H9 (cell line): ENCODE results near the gene ARNT2. TPM values are rescaled to one million over a fixed set of nuclear protein-coding genes. Genes with fewer than 3 reads are reported as not detected.

Experiments used
- DNase-seq: peaks from one replicate; pipeline ENCODE4 v3.0.0-alpha.2; 2017
- H2AFZ ChIP-seq: one replicate; pipeline ENCODE4 v1.6.1; 2013; ENCODE audit warnings: mild to moderate bottlenecking, low read length, control low read depth, moderate library complexity
- H2AK5ac ChIP-seq: 2 replicates; pipeline ENCODE4 v1.6.1; 2013; ENCODE audit warnings: low read length, control low read depth, mixed read lengths; ENCODE audit not compliant: insufficient read length
- H2BK120ac ChIP-seq: one replicate; pipeline ENCODE4 v1.6.1; 2013; ENCODE audit warnings: low read depth, mild to moderate bottlenecking, low read length, control low read depth, inconsistent platforms; ENCODE audit not compliant: poor library complexity, severe bottlenecking
- H2BK12ac ChIP-seq: 2 replicates; pipeline ENCODE4 v1.6.1; 2013; ENCODE audit warnings: low read length, control low read depth, mixed read lengths, low read depth; ENCODE audit not compliant: insufficient read length
- H2BK15ac ChIP-seq: 2 replicates; pipeline ENCODE4 v1.6.1; 2013; ENCODE audit warnings: low read depth, low read length, control low read depth
- H2BK20ac ChIP-seq: one replicate; pipeline ENCODE4 v1.6.1; 2013; ENCODE audit warnings: low read depth, mild to moderate bottlenecking, low read length, control low read depth, inconsistent platforms; ENCODE audit not compliant: poor library complexity, severe bottlenecking
- H2BK5ac ChIP-seq: 2 replicates; pipeline ENCODE4 v1.6.1; 2013; ENCODE audit warnings: low read length, control low read depth, mixed read lengths; ENCODE audit not compliant: insufficient read length
- H3K14ac ChIP-seq: 2 replicates; pipeline ENCODE4 v1.6.1; 2013; ENCODE audit warnings: low read length, control low read depth; ENCODE audit not compliant: insufficient read depth
- H3K18ac ChIP-seq: 2 replicates; pipeline ENCODE4 v1.6.1; 2013; ENCODE audit warnings: low read depth, mild to moderate bottlenecking, mixed read lengths, low read length, control low read depth; ENCODE audit not compliant: insufficient read length
- H3K23ac ChIP-seq: 2 replicates; pipeline ENCODE4 v1.6.1; 2013; ENCODE audit warnings: low read length, control low read depth, mixed read lengths, low read depth; ENCODE audit not compliant: insufficient read length
- H3K23me2 ChIP-seq: 2 replicates; pipeline ENCODE4 v1.6.1; 2013; ENCODE audit warnings: low read depth, mild to moderate bottlenecking, mixed read lengths, low read length, control low read depth; ENCODE audit not compliant: insufficient read length, poor library complexity, severe bottlenecking
- H3K27ac ChIP-seq: 2 replicates; pipeline ENCODE4 v1.5.1; 2013; ENCODE audit warnings: low read length, control low read depth, mixed read lengths, low read depth; ENCODE audit not compliant: insufficient read length
- H3K27me3 ChIP-seq: 2 replicates; pipeline ENCODE4 v1.6.1; 2013; ENCODE audit warnings: low read length, control low read depth, inconsistent platforms; ENCODE audit not compliant: insufficient read depth
- H3K4ac ChIP-seq: 2 replicates; pipeline ENCODE4 v1.6.1; 2013; ENCODE audit warnings: low read depth, mild to moderate bottlenecking, control low read depth, inconsistent platforms, low read length, moderate library complexity
- H3K4me1 ChIP-seq: 2 replicates; pipeline ENCODE4 v1.6.1; 2013; ENCODE audit warnings: low read length, control low read depth, inconsistent platforms; ENCODE audit not compliant: insufficient read depth
- H3K4me2 ChIP-seq: 2 replicates; pipeline ENCODE4 v1.6.1; 2013; ENCODE audit warnings: low read length, control low read depth, mixed read lengths; ENCODE audit not compliant: insufficient read length, insufficient read depth
- H3K56ac ChIP-seq: 2 replicates; pipeline ENCODE4 v1.6.1; 2013; ENCODE audit warnings: low read depth, mild to moderate bottlenecking, mixed read lengths, low read length, control low read depth; ENCODE audit not compliant: insufficient read length
- H3K79me1 ChIP-seq: 2 replicates; pipeline ENCODE4 v1.6.1; 2013; ENCODE audit warnings: low read depth, mild to moderate bottlenecking, moderate library complexity, low read length, control low read depth, inconsistent platforms; ENCODE audit not compliant: insufficient read depth, poor library complexity, severe bottlenecking
- H3K79me2 ChIP-seq: 2 replicates; pipeline ENCODE4 v1.6.1; 2013; ENCODE audit warnings: low read length, control low read depth, inconsistent platforms; ENCODE audit not compliant: insufficient read depth
- H3K9ac ChIP-seq: 2 replicates; pipeline ENCODE4 v1.6.1; 2013; ENCODE audit warnings: low read length, control low read depth, mixed read lengths; ENCODE audit not compliant: insufficient read length; ENCODE audit errors: extremely low read depth
- H3K9me3 ChIP-seq: one replicate; pipeline ENCODE4 v1.6.1; 2013; ENCODE audit warnings: low read depth, low read length, inconsistent platforms; ENCODE audit not compliant: control insufficient read depth
- H3T11ph ChIP-seq: one replicate; pipeline ENCODE4 v1.6.1; 2013; ENCODE audit warnings: mild to moderate bottlenecking, low read length, control low read depth, inconsistent platforms
- H4K20me1 ChIP-seq: one replicate; pipeline ENCODE4 v1.6.1; 2013; ENCODE audit not compliant: control insufficient read depth, insufficient read length, insufficient read depth
- H4K5ac ChIP-seq: 2 replicates; pipeline ENCODE4 v1.6.1; 2013; ENCODE audit warnings: low read depth, mild to moderate bottlenecking, mixed read lengths, low read length, control low read depth; ENCODE audit not compliant: insufficient read length
- H4K8ac ChIP-seq: replicated peaks from 2 replicates; pipeline ENCODE4 v1.6.1; 2013; ENCODE audit warnings: low read length, control low read depth, mixed read lengths, low read depth; ENCODE audit not compliant: insufficient read length
- H4K91ac ChIP-seq: 2 replicates; pipeline ENCODE4 v1.6.1; 2013; ENCODE audit warnings: low read depth, mild to moderate bottlenecking, moderate library complexity, mixed read lengths, low read length, control low read depth; ENCODE audit not compliant: insufficient read length
- H3K27ac Mint-ChIP-seq, 3 experiments: 2 replicates in 2 of 3; 3 replicates in 1 of 3; pipeline ENCODE4 v1.8.0; 2020 to 2021; ENCODE audit warnings: mixed read lengths in 3 of 3, mild to moderate bottlenecking in 1 of 3, moderate library complexity in 1 of 3
- H3K27me3 Mint-ChIP-seq: 2 replicates; pipeline ENCODE4 v1.8.0; 2021; ENCODE audit warnings: low read depth, mild to moderate bottlenecking, moderate library complexity, mixed read lengths
- H3K36me3 Mint-ChIP-seq, 3 experiments: 2 replicates in 2 of 3; 3 replicates in 1 of 3; pipeline ENCODE4 v1.8.0; 2020 to 2021; ENCODE audit warnings: low read depth in 3 of 3, mixed read lengths in 3 of 3; ENCODE audit not compliant: insufficient read depth in 1 of 3
- H3K4me1 Mint-ChIP-seq, 2 experiments: 2 replicates each; pipeline ENCODE4 v1.8.0; 2020; ENCODE audit warnings: mixed read lengths in 2 of 2
- H3K4me3 Mint-ChIP-seq, 2 experiments: 2 replicates in 1 of 2; 3 replicates in 1 of 2; pipeline ENCODE4 v1.8.0; 2020 to 2021; ENCODE audit warnings: mild to moderate bottlenecking in 2 of 2, mixed read lengths in 2 of 2, moderate library complexity in 1 of 2
- H3K9me3 Mint-ChIP-seq, 2 experiments: 2 replicates in 1 of 2; 3 replicates in 1 of 2; pipeline ENCODE4 v1.8.0; 2020; ENCODE audit warnings: mild to moderate bottlenecking in 2 of 2, mixed read lengths in 2 of 2, moderate library complexity in 1 of 2
- CTCF ChIP-seq: fragments of 200-600 bp; sonication (generic); conservative IDR thresholded peaks from 3 replicates; pipeline ENCODE4 v1.8.0; 2021; ENCODE audit warnings: antibody characterized with exemption, mild to moderate bottlenecking
- WGBS: extraction: QIAGEN DNeasy Blood & Tissue Kit; methylation state at CpG from one replicate; pipeline ENCODE4 v1.1.7; 2013; ENCODE audit warnings: missing lambda C conversion rate, low lambda C conversion rate, mixed read lengths; ENCODE audit not compliant: insufficient read length; ENCODE audit errors: extremely low coverage; 5-methylcytosine and 5-hydroxymethylcytosine counted together
- total RNA-seq: library from RNA; stranded (reverse); gene quantifications from 2 replicates; pipeline ENCODE4 v1.2.1, GENCODE V29; 2021

ARNT2 gene
- total RNA-seq, 1 experiment from 2014 or later = 10.5 TPM

- no peaks in the 10 kb centered on the region for H3K27me3 Mint-ChIP-seq
- Histone ChIP-seq H3K14ac (no peak overlapping the region), H4K8ac (no peak overlapping the region), H3K9me3 (no peaks in the 10 kb centered on the region), H2BK5ac (no peak overlapping the region), H3K23ac (no peak overlapping the region), H2AK5ac (no peak overlapping the region), H3K4ac (no peak overlapping the region), H3K23me2 (peaks cover 5% of the 10 kb centered on the region), H4K5ac (no peak overlapping the region), H2AFZ (no peak overlapping the region), H4K91ac (no peak overlapping the region), H3K18ac (no peak overlapping the region), H3K56ac (no peak overlapping the region), H2BK15ac (no peak overlapping the region), H2BK120ac (no peak overlapping the region), H3T11ph (no peak overlapping the region), H3K9ac (no peak overlapping the region), H3K27me3 (no peaks in the 10 kb centered on the region), H3K4me1 (peaks cover 6% of the 10 kb centered on the region; the same call in 1 of the 2 replicates), H3K79me2 (no peaks in the 10 kb centered on the region), H3K79me1 (no peaks in the 10 kb centered on the region), H2BK20ac (no peak overlapping the region), H4K20me1 (no peaks in the 10 kb centered on the region), H2BK12ac (no peak overlapping the region), H3K27ac (no peak overlapping the region), H3K4me2 (no peak overlapping the region)
- peak overlapping the region in 1 of 3 experiments; percentile 2; a peak in 1 of 7 replicates for H3K27ac Mint-ChIP-seq
- no peak overlapping the region for H3K4me3 Mint-ChIP-seq
- no peak for DNase-seq
- peaks cover 0 to 6% (median 3%) of the 10 kb centered on the region in 3 experiments; a peak in 3 of 7 replicates for H3K36me3 Mint-ChIP-seq
- no peak for TF ChIP-seq CTCF
- no peaks in the 10 kb centered on the region for H3K9me3 Mint-ChIP-seq
- no CpG with 5 or more reads among the region's 5 CpGs for WGBS
- H3K4me1 Mint-ChIP-seq = peaks cover 8 to 16% of the 10 kb centered on the region in 2 experiments
Observed at GRCh38 chr15:80485370-80486164, 81.4 kb downstream of the ARNT2 start.
